WERI-Rb-1 (cell line): Measurements from ENCODE around the gene FOLR1.
"Not testable (repeated sequence)": the region's sequence is repeated elsewhere in the genome, so short reads cannot be mapped to it uniquely, and the experiment has no call there.

ENCODE experiments used
- DNase-seq: peaks from one replicate; pipeline ENCODE4 v3.0.0-alpha.2; 2020
- H3K27ac ChIP-seq: fragments of 250-450 bp; sonication (Bioruptor Pico); 2 replicates; pipeline ENCODE4 v1.5.1; 2020; ENCODE audit warnings: mild to moderate bottlenecking, moderate library complexity
- H3K27me3 ChIP-seq: fragments of 250-450 bp; sonication (Bioruptor Pico); 2 replicates; pipeline ENCODE4 v1.5.1; 2021; ENCODE audit warnings: mild to moderate bottlenecking, low read depth, moderate library complexity; ENCODE audit not compliant: insufficient read depth, severe bottlenecking
- H3K36me3 ChIP-seq: fragments of 250-450 bp; sonication (Bioruptor Pico); 2 replicates; pipeline ENCODE4 v1.5.1; 2020; ENCODE audit warnings: mild to moderate bottlenecking, moderate library complexity
- H3K4me3 ChIP-seq: 2 replicates; pipeline ENCODE4 v1.5.1; 2011; ENCODE audit warnings: low read depth, mild to moderate bottlenecking, control low read depth, low read length
- H3K9me3 ChIP-seq: fragments of 250-450 bp; sonication (Bioruptor Pico); 2 replicates; pipeline ENCODE4 v1.5.1; 2021; ENCODE audit warnings: mild to moderate bottlenecking, moderate library complexity; ENCODE audit not compliant: severe bottlenecking
- TF ChIP-seq, protein P1 (sequence below): IDR thresholded peaks from 2 replicates; pipeline ENCODE4 v1.5.1; 2011; ENCODE audit warnings: low read depth, mild to moderate bottlenecking, control low read depth, inconsistent platforms, low read length

FOLR1 gene

DNA sequence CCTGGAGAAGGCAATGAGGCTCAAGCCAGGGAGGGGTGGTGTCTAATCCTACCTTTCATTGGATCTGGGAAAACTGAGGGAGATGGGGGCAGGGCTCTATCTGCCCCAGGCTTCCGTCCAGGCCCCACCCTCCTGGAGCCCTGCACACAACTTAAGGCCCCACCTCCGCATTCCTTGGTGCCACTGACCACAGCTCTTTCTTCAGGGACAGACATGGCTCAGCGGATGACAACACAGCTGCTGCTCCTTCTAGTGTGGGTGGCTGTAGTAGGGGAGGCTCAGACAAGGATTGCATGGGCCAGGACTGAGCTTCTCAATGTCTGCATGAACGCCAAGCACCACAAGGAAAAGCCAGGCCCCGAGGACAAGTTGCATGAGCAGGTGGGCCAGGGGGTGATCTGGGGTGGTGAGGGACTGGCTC lies at the start of gene FOLR1:
TSS of gene FOLR1 (plus strand) at position 180 of the 421 bp plus-strand sequence. CDS start at position 214, 34 bp downstream.
- TF ChIP-seq, protein P1, sequence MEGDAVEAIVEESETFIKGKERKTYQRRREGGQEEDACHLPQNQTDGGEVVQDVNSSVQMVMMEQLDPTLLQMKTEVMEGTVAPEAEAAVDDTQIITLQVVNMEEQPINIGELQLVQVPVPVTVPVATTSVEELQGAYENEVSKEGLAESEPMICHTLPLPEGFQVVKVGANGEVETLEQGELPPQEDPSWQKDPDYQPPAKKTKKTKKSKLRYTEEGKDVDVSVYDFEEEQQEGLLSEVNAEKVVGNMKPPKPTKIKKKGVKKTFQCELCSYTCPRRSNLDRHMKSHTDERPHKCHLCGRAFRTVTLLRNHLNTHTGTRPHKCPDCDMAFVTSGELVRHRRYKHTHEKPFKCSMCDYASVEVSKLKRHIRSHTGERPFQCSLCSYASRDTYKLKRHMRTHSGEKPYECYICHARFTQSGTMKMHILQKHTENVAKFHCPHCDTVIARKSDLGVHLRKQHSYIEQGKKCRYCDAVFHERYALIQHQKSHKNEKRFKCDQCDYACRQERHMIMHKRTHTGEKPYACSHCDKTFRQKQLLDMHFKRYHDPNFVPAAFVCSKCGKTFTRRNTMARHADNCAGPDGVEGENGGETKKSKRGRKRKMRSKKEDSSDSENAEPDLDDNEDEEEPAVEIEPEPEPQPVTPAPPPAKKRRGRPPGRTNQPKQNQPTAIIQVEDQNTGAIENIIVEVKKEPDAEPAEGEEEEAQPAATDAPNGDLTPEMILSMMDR = no peak

DNA sequence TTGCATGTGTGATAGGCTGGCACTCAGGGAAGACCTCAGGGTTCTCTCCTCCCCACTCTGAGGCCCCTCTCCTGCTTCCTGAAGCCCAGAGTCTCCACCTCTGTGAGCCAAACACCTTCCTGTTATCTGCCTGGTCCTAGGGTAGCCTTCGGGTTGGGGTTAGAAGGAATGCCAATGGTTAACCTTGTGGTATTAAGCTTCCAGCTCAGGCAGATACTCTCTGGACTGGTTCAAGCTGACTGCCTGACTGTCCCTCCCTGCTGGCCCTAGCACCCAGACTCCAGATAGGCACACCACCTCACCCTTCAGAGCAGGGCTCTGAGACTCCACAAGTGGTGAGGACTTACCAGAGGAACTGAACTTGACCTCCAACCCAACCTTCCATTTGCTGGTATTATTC lies 49.4 kb upstream of the FOLR1 start:
- H3K27ac ChIP-seq, H3K9me3 ChIP-seq, H3K27me3 ChIP-seq, H3K36me3 ChIP-seq, DNase-seq, H3K4me3 ChIP-seq: not testable (repeated sequence)

More for the DNA sequence above, at the start of gene FOLR1:
- H3K27ac ChIP-seq = no peak within 1 kb of the TSS
- DNase-seq = peak; percentile 37
- H3K9me3 ChIP-seq = no peaks in the 10 kb centered on the region
- H3K27me3 ChIP-seq = no peaks in the 10 kb centered on the region
- H3K36me3 ChIP-seq = no peaks in the 10 kb centered on the region
- no peak within 1 kb of the TSS for H3K4me3 ChIP-seq

DNA sequence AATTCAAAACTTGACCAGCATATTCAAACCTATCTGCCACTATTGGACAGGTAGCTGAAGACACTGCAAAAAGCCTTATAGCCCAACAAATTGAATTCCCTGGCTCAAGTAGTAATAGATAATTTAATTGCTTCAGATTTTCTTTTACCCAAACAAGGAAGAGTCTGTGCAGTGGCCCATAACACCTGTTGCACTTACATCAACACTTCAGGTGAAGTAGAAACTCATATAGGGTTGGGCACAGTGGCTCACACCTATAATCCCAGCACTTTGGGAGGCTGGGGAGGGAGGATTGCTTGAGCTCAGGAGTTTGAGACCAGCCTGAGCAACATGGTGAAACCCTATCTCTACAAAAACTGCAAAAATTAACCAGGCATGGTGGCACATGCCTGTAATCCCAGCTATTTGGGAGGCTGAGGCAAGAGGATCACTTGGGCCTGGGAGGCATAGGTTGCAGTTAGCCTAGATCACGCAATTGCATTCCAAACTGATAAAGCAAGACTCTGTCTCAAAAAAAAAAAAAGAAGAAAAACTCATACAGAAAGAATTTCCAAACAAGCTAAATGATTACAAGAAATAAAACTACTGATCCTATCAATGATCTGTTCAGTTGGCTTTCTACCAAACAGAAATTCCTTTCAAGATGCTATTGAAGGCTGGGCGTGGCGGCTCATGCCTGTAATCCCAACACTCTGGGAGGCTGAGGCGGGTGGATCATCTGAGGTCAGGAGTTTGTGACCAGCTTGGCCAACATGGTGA lies 47.0 kb upstream of the FOLR1 start:
- TF ChIP-seq, protein P1 = no peak
- no peaks in the 10 kb centered on the region for H3K27me3 ChIP-seq
- no peak overlapping the region for H3K27ac ChIP-seq
- no peak overlapping the region for H3K4me3 ChIP-seq
- H3K9me3 ChIP-seq = no peaks in the 10 kb centered on the region
- no peaks in the 10 kb centered on the region for H3K36me3 ChIP-seq
- no peak for DNase-seq

DNA sequence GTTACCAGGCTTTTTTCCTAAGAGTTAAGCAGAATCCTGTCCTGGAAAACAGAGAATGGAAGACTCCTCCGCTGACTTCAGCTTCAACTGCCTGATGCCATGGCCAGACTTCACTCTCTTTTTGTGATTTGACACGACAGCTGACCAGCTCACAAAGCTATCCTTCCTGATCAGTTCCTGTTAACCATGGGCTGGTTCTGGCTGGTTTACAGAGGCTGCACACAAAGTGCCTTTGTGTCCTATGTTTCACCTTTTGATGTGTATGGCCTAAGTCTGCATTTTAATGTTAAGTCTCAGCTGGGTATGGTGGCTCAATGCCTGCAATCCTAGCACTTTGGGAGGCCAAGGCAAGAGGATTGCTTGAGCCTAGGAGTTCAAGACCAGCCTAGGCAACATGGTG lies 45.3 kb upstream of the FOLR1 start:
- H3K27me3 ChIP-seq = no peaks in the 10 kb centered on the region
- no peak overlapping the region for H3K4me3 ChIP-seq
- TF ChIP-seq, protein P1 = no peak
- peaks cover 2% of the 10 kb centered on the region for H3K9me3 ChIP-seq
- no peak for DNase-seq
- H3K27ac ChIP-seq = no peak overlapping the region
- H3K36me3 ChIP-seq = no peaks in the 10 kb centered on the region

DNA sequence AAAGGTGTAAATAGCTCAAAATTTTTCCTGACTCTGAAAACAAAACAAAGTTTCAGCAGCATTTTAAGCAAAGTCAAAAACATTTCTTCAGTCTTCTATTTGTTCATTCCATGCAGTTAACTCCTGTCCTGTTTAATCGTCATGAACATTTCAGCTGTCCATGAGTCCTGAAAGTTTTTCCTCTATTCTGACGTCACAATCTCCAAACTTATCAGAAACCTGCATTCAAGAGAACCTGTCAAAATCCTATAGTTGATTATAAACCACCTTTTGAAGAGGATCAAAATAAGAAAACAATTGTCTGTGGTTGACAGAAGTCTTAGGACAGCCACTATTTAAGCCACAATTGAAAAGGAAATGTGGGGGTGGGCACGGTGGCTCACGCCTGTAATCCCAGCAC lies 41.1 kb upstream of the FOLR1 start:
- DNase-seq = no peak
- Histone ChIP-seq H3K27ac (no peak overlapping the region), H3K9me3 (peaks cover 2% of the 10 kb centered on the region), H3K4me3 (no peak overlapping the region), H3K36me3 (no peaks in the 10 kb centered on the region), H3K27me3 (no peaks in the 10 kb centered on the region)
- TF ChIP-seq, protein P1 = no peak

DNA sequence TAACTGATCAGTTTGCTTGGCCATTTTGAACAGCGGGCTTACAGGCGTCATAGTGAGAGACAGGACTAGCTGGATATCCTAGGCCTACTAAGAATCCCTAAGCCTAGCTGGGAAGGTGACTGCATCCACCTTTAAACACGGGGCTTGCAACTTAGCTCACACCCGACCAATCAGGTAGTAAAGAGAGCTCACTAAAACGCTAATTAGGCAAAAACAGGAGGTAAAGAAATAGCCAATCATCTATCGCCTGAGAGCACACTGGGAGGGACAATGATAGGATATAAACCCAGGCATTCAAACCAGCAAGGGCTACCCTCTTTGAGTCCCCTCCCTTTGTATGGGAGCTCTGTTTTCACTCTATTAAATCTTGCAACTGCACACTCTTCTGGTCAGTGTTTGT lies 38.1 kb upstream of the FOLR1 start:
- not testable (repeated sequence) for H3K9me3 ChIP-seq, H3K27ac ChIP-seq, DNase-seq, H3K4me3 ChIP-seq, H3K27me3 ChIP-seq, H3K36me3 ChIP-seq

DNA sequence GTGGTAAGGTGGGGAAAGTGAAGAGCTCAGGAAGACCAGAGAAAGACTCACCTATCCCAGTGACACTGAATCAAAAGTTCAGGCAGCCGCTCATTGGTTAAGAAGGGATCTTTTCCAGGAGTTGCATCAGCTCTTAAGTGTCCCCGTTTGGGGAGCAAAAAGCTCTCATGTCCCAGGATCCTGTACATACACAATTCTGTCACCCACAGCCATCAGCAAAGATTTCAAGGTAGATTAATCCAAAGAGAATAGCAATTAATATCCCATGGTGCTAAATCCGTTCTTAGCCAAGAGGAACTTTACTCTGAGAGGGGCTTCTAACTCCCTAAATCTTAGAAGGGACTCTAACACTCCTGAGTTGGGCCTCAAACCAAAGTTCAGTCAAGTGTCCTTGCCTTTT lies 37.1 kb upstream of the FOLR1 start:
- H3K36me3 ChIP-seq = no peaks in the 10 kb centered on the region
- no peak for DNase-seq
- no peak overlapping the region for H3K4me3 ChIP-seq
- no peaks in the 10 kb centered on the region for H3K27me3 ChIP-seq
- H3K9me3 ChIP-seq = peaks cover 2% of the 10 kb centered on the region
- H3K27ac ChIP-seq = no peak overlapping the region
- TF ChIP-seq, protein P1 = no peak
